Esophagus muscularis mucosa (tissue), 4 donors: ENCODE measurements around the gene KIF21B. TPM values are rescaled to one million over a fixed set of nuclear protein-coding genes. Genes with fewer than 3 reads are reported as not detected.

ENCODE experiments used
- DNase-seq: peaks from one replicate; pipeline ENCODE4 v3.0.0-alpha.2; 2017; ENCODE audit errors: extremely low spot score
- H3K27ac ChIP-seq, 4 donors: fragments of 200-600 bp; sonication (generic); replicated peaks in 1 of 4; 1 replicate in 3 of 4; 2 replicates in 1 of 4; pipeline ENCODE4 v1.5.1; 2016 to 2019; ENCODE audit warnings: mild to moderate bottlenecking in 1 of 4
- H3K27me3 ChIP-seq, 4 donors: fragments of 200-600 bp; sonication (generic); one replicate each; pipeline versions ENCODE4 v1.5.1 to v1.6.0; 2016 to 2019
- H3K36me3 ChIP-seq, 4 donors: fragments of 200-600 bp; sonication (generic); one replicate each; pipeline ENCODE4 v1.5.1; 2016 to 2019
- H3K4me1 ChIP-seq, 4 donors: fragments of 200-600 bp; sonication (generic); one replicate each; pipeline ENCODE4 v1.5.1; 2016 to 2019
- H3K4me3 ChIP-seq, 4 donors: fragments of 200-600 bp; sonication (generic); 1 replicate in 2 of 4; 2 replicates in 2 of 4; pipeline ENCODE4 v1.5.1; 2016 to 2019; ENCODE audit warnings: mild to moderate bottlenecking in 4 of 4, moderate library complexity in 1 of 4
- H3K9me3 ChIP-seq, 4 donors: fragments of 200-600 bp; sonication (generic); 1 replicate in 3 of 4; 2 replicates in 1 of 4; pipeline ENCODE4 v1.5.1; 2016 to 2019
- CTCF ChIP-seq, 3 experiments: fragments of 200-600 bp in 2 of 3; fragments of 450-650 bp in 1 of 3; sonication (generic) in 2 of 3; IDR thresholded peaks; one replicate each; pipeline ENCODE4 v1.5.1; 2017 to 2019; ENCODE audit warnings: antibody characterized with exemption in 3 of 3, mild to moderate bottlenecking in 2 of 3, moderate library complexity in 1 of 3
- EP300 ChIP-seq: sonication (generic); formaldehyde crosslinking; IDR thresholded peaks from one replicate; pipeline ENCODE4 v1.6.1; 2017; ENCODE audit warnings: antibody characterized with exemption
- POLR2A ChIP-seq: fragments of 450-650 bp; IDR thresholded peaks from one replicate; pipeline ENCODE4 v1.6.1; 2017; ENCODE audit warnings: antibody characterized with exemption, moderate library complexity, mild to moderate bottlenecking, low read depth
- POLR2AphosphoS5 ChIP-seq, 2 donors: sonication (generic); formaldehyde crosslinking; IDR thresholded peaks; one replicate each; pipeline ENCODE4 v1.6.1; 2017; ENCODE audit warnings: antibody characterized with exemption in 2 of 2
- WGBS: methylation state at CpG from one replicate; pipeline ENCODE4 v1.1.5; 2018; 5-methylcytosine and 5-hydroxymethylcytosine counted together
- intact Hi-C: fragments of 100-400 bp; cut with DNase I; formaldehyde crosslinking; loops from one replicate; pipeline ENCODE4 v1.15.1; 2023
- total RNA-seq, 4 donors: library from RNA; depleted of rRNA; stranded (reverse); fragments of >200 nt; gene quantifications; one replicate each; pipeline versions ENCODE4 v1.1.0 to v1.2.1, GENCODE V29; 2016

KIF21B gene
- total RNA-seq, 4 donors from 2014 or later = 1.6 to 2.5 (median 1.9) TPM

DNA sequence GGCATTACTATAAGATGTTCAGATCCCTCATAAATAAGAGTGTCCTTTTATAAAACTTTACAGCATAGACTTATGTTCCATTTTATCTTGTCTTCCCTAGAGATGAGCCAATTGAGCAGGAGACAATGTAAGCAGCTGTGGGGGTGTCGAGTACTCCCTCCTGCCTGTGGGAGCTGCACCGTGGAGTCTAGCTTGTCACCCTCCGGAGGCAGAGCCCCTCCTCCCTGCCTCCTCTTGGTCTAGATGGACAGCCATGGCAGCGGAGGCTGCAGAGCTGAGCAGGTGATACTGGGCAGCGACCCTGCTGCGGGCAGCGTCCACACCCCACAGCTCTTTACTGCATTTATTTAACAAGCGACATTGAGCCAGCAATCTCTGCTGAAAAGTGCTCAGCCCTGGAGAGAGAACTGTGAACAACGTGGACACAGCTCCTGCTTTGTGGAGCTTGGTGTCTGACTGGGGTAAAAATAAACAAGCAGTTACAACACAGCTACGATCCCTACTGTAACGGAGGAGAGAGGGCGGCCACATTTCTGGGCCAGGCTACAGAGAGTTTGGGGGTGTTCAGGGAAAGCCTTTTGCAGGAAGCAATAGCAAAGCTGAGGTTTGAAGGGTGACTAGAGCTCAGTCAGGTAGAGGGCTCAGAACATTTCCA, 12.8 kb upstream of the KIF21B start:
- no peak for DNase-seq
- H3K36me3 ChIP-seq = no peaks in the 10 kb centered on the region
- no peak overlapping the region for H3K4me3 ChIP-seq
- H3K9me3 ChIP-seq = no peaks in the 10 kb centered on the region
- H3K27ac ChIP-seq = no peak overlapping the region
- intact Hi-C loops = no loop called here
- no peak for TF ChIP-seq EP300
- TF ChIP-seq CTCF (IDR thresholded peaks at IDR 0.05) = no peak
- TF ChIP-seq POLR2AphosphoS5 (IDR thresholded peaks at IDR 0.05) = no peak
- no peak for TF ChIP-seq POLR2A
- no peaks in the 10 kb centered on the region for H3K27me3 ChIP-seq
- H3K4me1 ChIP-seq = no peaks in the 10 kb centered on the region
- WGBS = 74% methylated on average over 12 of the region's 12 CpGs

GRCh38 chr1:201034671-201035070, 11.2 kb upstream of the KIF21B start:
- no peak overlapping the region for H3K4me3 ChIP-seq

GRCh38 chr1:201032408-201032807, 8.9 kb upstream of the KIF21B start:
- WGBS = 100% methylated on average over 1 of the region's 1 CpG
- DNase-seq = no peak
- no peaks in the 10 kb centered on the region for H3K36me3 ChIP-seq
- H3K4me1 ChIP-seq = peaks cover 10 to 29% (median 25%) of the 10 kb centered on the region in 4 donors
- no peaks in the 10 kb centered on the region for H3K9me3 ChIP-seq
- H3K27ac ChIP-seq = no peak overlapping the region
- no peaks in the 10 kb centered on the region for H3K27me3 ChIP-seq
- TF ChIP-seq EP300 (no peak), POLR2AphosphoS5 (IDR thresholded peaks at IDR 0.05) (no peak), CTCF (IDR thresholded peaks at IDR 0.05) (no peak), POLR2A (no peak)
- intact Hi-C loops = no loop called here
- no peak overlapping the region for H3K4me3 ChIP-seq

More at GRCh38 chr1:201034671-201035070, 11.2 kb upstream of the KIF21B start:
- Histone ChIP-seq H3K9me3 (no peaks in the 10 kb centered on the region), H3K36me3 (no peaks in the 10 kb centered on the region), H3K4me1 (peaks cover 0 to 6% (median 3%) of the 10 kb centered on the region in 4 donors), H3K27ac (no peak overlapping the region), H3K27me3 (no peaks in the 10 kb centered on the region)
- no peak for TF ChIP-seq CTCF (IDR thresholded peaks at IDR 0.05)
- no peak for TF ChIP-seq POLR2AphosphoS5 (IDR thresholded peaks at IDR 0.05)
- TF ChIP-seq POLR2A = no peak
- no peak for TF ChIP-seq EP300
- no peak for DNase-seq
- WGBS = 80% methylated on average over 4 of the region's 4 CpGs
- intact Hi-C loops = no loop called here

DNA sequence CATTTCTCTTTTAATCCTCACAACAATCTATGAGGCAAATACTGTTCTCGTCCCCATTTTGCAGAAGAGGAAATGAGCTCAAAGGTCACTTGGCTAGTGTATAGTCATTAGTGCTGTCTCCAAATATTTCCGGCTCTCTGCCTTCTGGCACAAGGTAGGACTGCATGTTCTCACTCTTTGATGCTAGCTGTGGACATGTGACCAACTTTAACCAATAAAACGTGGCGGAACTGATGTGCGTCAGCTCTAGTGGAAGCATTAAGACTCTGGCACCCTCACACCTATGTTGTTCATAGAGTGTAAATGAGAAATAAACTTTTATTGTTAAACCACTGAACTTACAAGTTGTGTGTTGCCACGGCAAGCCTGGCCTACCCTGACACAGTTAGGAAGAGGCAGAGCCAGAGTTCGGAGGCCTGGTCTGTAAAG, 5.0 kb upstream of the KIF21B start:
- H3K4me1 ChIP-seq = peaks cover 29 to 62% (median 57%) of the 10 kb centered on the region in 4 donors
- intact Hi-C loops = no loop called here
- TF ChIP-seq POLR2A = no peak
- peak; percentile 30 to 56 for TF ChIP-seq POLR2AphosphoS5 (IDR thresholded peaks at IDR 0.05)
- H3K27me3 ChIP-seq = no peaks in the 10 kb centered on the region
- no peaks in the 10 kb centered on the region for H3K36me3 ChIP-seq
- peak overlapping the region; percentile 42 to 77 (median 50) for H3K27ac ChIP-seq
- DNase-seq = no peak
- H3K9me3 ChIP-seq = no peaks in the 10 kb centered on the region
- no peak overlapping the region for H3K4me3 ChIP-seq
- WGBS = 63% methylated on average over 7 of the region's 7 CpGs

DNA sequence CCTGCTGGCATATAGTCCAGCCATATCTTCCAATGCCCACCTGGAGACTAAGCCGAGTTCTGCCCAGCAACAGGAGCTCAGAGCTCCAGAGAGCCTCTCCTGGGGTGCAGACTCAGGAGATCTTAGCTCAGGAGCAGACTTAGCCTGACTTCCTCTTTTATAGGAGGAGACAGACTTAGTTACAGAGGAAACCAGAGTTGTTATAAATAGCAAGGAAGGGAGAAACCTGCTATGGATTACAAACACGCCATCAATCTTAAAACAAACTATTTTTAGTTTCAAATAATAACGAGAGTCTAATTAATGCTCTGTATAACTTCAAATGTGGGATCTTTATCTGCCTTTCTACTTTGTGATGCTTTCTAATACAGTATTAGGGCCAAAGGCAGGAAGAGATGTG, 3.3 kb upstream of the KIF21B start:
- DNase-seq = no peak
- Histone ChIP-seq H3K27me3 (peaks cover 0 to 6% (median 0%) of the 10 kb centered on the region in 4 donors), H3K27ac (peak overlapping the region; percentile 31 to 77 (median 46)), H3K4me1 (peaks cover 40 to 76% (median 71%) of the 10 kb centered on the region in 4 donors), H3K36me3 (no peaks in the 10 kb centered on the region), H3K4me3 (no peak overlapping the region), H3K9me3 (no peaks in the 10 kb centered on the region)
- TF ChIP-seq POLR2AphosphoS5 (IDR thresholded peaks at IDR 0.05) (no peak), POLR2A (no peak), EP300 (no peak), CTCF (IDR thresholded peaks at IDR 0.05) (no peak)
- WGBS = 26% methylated on average over 3 of the region's 3 CpGs
- intact Hi-C loops = no loop called here
